HG03469 (cell line): ENCODE data around the gene CHST11.
A peak's percentile ranks its signal among the peaks of the same experiment; 100 is the strongest.

Experiments used
- ATAC-seq: cut with Tn5 transposase; IDR thresholded peaks from one replicate; pipeline ENCODE4 v1.9.1; 2021; ENCODE audit warnings: mild to moderate bottlenecking, moderate library complexity, moderate number of reproducible peaks; ENCODE audit not compliant: unreplicated experiment

Gene CHST11

DNA sequence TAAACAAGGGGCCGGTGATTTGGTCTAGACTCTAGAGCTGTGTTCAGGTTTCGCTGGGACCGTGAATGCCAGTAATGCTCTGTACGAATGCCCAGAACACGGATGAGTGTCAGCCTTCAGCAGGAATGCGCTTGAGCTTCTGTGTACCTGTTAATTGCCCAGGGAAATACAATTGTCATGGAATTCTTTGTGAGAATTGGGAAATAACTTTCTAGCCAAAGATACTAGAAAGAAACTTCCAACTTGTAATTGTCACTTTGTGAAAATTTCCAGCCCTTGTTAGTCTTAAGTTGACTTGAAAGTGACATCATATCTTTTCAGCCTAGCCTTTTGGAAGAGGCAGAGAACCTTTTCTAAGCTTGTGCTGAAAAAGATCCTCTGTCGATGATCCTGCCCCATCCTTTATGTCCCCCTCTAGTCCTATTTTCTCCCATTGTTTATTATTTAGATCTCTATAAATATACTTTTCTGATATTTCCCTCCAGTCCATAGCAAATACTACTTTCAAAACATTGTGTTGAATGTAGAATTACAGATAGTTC is 2.7 kb downstream of the CHST11 start:
- ATAC-seq = no peak

- ATAC-seq = no peak
These were observed 3.4 kb downstream of the CHST11 start for GRCh38 chr12:104460041-104460719.

DNA sequence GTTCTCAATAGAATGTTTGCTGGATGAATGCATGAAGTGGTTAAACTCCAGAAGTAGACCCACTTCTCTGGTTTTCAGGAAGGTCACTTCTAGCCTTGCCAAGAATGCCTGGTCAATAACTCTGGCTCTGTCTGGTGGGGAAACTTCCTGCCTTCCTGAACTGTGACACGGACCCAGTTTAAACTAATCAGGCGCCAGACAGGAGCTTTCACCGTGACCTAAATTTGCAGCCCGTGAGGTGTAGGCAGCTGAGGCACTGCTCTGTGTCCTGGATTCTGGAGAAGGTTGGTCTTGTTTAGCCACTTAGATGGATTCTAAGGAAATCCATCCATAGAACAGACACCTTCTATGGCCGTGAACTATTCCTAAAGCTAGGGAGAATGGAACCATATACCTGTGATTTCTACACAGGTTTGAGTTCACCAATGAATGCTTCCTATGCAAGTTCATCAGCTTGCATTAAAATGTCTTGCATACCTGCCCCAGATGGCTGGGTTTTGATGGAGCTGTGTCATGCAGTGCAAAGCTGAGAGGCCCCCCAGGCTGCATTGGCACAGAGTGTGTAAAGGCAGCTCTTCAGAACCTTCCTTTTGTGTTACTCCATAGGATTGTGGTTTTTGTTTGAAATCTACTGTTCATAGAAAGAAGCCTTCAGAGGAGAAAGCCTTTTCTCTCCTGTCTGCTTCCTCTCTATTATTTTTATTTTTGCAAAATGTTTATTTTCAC is 4.4 kb downstream of the CHST11 start:
- ATAC-seq = no peak

DNA sequence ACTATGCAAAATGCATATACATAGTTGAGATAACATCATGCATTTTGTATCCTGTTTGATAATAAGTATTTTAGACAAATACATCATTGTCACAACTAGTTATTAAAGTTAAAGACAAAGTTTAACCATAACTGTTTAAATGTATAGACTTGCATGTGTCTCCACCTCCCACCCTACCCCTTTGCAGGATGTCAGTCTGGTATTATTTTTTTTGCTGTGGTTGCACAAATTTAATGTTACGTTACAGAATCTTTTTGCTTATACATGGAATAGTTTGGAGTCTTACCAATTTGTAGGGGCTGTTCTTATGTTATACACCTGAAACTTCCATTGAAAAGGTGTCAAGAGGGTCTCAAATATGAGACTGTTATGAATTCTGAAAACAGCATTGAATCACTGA is 5.6 kb downstream of the CHST11 start:
- ATAC-seq = no peak

DNA sequence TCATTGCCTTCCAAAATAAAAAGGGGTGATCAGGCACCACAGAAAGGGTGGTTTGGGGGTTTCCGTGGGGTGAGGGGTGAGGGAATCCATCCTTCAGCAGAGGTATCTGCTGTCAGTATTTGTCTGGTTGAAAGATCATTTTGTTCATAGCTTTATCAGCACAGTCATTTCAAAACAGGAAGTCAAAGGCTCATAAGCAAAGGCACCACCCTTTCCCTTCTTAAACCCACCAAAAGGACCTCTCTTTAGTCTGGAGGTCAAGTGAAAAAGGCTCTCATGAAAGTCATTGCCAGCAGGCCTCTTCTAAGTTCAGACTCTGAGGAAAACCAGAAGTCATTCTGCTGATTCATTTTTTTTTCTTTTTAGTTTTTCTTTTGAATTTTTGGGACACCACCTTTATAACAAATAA is 6.2 kb downstream of the CHST11 start:
- ATAC-seq = peak; percentile 34

DNA sequence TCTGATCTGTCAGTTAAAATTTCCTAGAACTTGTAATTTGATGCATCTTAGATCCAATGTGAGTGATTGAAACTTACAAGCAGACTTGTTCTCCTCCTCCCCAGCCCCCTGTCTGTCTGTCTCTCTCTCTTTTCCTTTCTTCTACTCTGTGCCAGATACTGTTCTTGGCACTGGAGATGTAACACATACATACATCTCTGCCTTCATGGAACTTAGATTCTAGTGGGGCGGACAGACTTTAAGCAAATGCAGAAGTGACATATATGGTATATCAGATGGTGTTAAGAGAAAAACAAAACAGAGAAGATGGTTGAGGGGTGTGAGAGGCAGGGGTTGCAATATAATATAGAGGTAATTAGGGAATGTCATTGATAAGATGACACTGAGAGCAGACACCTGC is 6.6 kb downstream of the CHST11 start:
- no peak for ATAC-seq

GRCh38 chr12:104464899-104465298 is 8.2 kb downstream of the CHST11 start:
- ATAC-seq = no peak

GRCh38 chr12:104466709-104467345 is 10.1 kb downstream of the CHST11 start:
- ATAC-seq = no peak

DNA sequence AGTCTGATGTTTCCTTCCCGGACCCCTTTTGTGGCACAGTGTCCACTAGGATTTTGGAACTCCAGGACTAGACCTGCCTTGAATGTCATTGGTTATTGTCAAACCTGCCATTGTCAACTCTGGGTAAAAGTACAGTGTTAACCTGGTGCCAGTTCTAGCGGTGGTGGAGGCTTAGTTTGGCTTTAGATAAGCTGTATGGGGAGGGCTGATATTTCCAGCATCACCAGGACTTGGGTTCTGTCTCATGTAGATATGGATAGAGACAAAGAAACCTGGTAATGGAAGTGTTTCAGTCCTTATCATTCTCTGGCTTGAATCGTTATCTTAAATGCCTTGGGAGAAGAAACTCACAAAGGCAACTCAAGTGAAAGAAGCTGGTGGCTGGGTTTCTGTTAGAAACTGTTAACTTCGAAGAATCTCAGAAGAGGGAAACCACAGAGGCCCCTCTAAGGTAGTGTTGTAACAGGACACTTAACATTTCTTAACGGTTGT is 10.6 kb downstream of the CHST11 start:
- no peak for ATAC-seq

- ATAC-seq = no peak
These were observed 11.6 kb downstream of the CHST11 start for GRCh38 chr12:104468371-104468770.

GRCh38 chr12:104469066-104469465 is 12.3 kb downstream of the CHST11 start:
- ATAC-seq = no peak

DNA sequence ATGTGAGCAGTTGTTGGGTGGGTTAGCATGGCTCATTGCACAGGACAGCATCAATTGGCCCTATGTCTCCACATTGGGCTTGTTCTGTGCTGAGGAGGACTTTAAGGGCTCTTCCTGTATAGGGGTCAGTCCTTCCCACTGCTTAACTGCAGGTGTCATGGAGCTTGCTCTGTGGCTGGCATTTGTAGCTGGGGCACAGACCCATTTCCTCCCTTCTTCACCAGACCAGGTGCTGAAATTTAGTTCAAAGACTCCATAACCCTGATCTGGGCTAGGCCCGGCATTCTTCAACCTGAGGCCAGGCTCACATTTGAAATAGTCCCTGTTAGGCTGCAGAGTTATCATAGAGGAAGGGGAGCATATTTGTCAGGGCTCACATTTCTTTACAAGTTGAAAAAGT is 12.8 kb downstream of the CHST11 start:
- no peak for ATAC-seq

DNA sequence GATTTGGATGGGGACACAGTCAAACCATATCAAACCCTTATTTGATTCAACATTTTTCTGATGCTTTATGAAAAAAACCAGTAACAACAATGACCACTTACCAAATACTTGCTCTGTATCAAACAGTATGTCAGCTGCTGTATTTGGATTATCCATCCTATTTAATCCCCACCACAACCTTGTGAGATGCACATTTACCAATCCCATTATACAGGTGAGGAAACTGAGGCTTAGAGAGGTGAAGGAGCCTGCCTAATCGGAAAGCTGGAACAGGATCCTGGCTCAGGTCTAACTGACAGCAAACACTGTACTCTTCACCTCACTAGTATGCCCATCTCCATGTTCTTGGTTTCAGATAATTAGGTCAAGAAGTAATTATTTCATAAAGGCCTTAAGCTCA is 13.8 kb downstream of the CHST11 start:
- ATAC-seq = no peak

DNA sequence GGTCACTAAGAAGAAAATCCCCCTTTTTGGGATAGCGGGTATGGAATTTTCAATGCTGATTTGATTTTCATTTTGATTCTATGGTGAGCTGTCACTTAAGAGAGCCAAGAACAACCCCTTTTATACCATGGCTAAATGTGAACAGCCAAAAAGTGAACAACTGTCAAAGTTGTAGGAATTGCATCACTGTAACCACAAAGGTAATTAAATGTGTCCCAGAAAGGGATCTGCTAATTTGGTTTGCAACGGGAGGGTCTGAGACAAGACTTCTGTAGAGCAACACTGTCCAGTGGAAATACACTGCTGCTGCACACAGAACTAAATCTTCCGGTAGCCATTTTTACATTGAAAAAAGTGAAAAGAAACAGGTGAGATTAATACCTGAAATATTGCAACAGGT is 14.6 kb downstream of the CHST11 start:
- ATAC-seq = no peak

GRCh38 chr12:104472748-104473147 is 16.0 kb downstream of the CHST11 start:
- no peak for ATAC-seq

GRCh38 chr12:104473374-104473983 is 16.7 kb downstream of the CHST11 start:
- ATAC-seq = no peak

DNA sequence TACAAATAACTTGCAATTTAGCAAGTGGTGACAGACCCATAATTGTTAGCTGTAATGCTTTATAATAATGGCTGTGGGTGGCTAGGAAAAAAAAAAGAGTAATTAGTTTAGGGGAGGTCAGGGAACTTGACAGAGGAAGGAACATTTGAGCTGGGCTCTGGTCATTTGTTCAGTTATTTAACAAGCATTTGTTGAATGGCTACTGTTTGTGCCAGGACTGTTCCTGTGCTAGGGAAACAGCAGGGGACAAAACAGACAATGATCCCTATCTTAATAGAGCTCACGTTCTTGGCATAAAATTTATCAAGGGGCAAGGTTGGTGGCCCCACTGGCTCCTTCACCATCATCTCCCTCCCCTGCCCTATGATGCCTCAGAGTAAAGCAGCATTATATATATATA is 18.5 kb downstream of the CHST11 start:
- ATAC-seq = no peak

- no peak for ATAC-seq
These were observed 21.0 kb downstream of the CHST11 start for GRCh38 chr12:104477510-104478390.

DNA sequence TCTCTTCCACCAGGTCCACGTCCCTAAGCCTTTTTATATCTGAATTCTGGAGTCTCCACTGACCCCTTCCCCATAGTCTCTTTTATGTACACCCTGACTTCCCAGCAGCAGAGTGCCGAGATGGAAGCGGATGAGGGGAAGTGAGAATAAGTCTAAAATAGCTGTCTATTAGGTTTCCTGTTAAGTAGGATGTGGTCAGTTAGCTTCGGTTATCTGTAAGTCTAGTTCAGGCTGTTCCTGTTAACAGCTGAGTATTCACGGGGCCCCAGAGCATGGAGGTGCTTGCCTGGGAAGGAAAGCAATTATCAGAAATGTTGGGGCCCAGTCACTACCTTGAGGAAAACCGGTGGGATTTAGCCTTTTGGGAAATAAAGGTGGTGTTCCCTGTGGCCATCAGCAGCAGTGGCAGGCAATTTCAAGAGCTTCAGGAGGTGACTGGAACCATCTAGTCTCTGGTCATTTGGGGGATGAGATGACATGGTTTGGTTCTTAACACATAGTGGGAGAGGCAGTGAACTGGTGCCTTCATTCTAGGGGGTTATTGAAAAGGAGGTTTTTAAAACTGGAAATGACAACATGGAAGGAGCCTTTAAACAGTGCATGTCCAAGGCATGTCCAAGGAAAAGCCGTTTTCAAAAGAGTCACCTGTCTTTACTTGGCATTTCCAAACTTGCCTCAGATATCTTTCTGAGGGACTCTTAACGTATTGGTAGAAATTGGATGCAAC is 21.8 kb downstream of the CHST11 start:
- ATAC-seq = peak; percentile 80
